ENCODE data around the gene KRT79.

The KRT79 gene

DNA sequence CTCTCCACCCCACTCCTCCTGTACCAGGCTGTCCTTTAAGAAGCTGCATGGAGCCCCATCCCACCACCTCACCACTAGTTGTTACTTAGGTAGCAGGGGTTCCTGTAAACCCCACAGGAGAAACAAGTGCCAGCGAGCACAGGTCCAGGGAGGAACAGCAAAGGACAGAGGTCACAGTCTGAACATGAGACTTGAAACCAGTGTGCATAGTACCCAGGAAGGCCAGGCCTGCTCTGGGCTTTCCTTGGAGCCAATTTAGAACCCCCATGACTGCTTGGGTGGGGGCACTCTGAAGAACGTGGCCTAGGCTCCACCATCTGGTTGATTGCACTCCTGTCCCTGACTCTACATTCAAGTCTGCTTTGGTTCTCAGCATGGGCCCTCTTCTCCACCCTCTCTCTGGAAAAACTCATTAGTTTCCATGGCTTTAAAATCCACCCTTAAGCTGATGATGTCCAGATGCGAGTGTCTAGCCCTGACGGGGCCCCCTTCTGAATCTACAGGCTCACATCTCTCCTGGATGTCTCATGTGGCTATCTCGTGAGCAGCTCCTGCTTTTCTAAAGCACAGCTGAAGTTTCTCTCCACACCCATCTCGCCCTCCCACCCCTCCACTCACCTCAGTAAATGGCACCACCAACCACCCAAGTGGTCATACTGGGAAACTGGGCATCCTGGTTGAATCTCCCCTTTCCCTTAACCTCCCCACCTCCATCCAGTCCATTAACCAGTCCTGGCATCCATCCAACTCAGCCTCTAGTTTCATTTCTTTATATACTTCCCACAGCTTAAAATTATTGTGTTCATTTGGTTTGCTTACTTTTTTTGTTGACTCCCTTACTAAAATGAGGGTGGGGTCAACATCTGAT is 46.6 kb downstream of the KRT79 start:
- no peaks in the 10 kb centered on the region for H4K20me1 ChIP-seq
- 0 out of 22 replicates have a peak overlapping the region, but pooled peaks of 1 of the 11 experiments have one; percentile 11 for H3K4me2 ChIP-seq
- 0 out of 20 replicates have a peak, but pooled peaks cover 0 to 3% (median 0%) of the 10 kb centered on the region in 10 experiments for H3K4me1 ChIP-seq
- H3K27ac ChIP-seq, result no peak overlapping the region
- no peak overlapping the region for H3K4me3 ChIP-seq
- TF ChIP-seq Cebpa-rat (IDR thresholded peaks at IDR 0.05), result no peak
- no peaks in the 10 kb centered on the region for H3K9me3 ChIP-seq (replicated peaks in 1 of 11)
- no peaks in the 10 kb centered on the region for H3K36me3 ChIP-seq
- no peaks in the 10 kb centered on the region for H3K27me3 ChIP-seq
- H3K9ac ChIP-seq, result no peak overlapping the region

GRCh38 chr12:52784909-52785308 is 49.2 kb downstream of the KRT79 start:
- Histone ChIP-seq H3K4me2 (no peak overlapping the region), H3K4me3 (no peak overlapping the region), H3K27me3 (no peaks in the 10 kb centered on the region), H3K27ac (no peak overlapping the region), H3K9ac (no peak overlapping the region), H3K4me1 (0 out of 20 replicates have a peak, but pooled peaks cover 0 to 3% (median 0%) of the 10 kb centered on the region in 10 experiments), H3K36me3 (no peaks in the 10 kb centered on the region), H4K20me1 (no peaks in the 10 kb centered on the region), H3K9me3 (replicated peaks in 1 of 11) (no peaks in the 10 kb centered on the region)
- no peak for TF ChIP-seq Cebpa-rat (IDR thresholded peaks at IDR 0.05)

- no peaks in the 10 kb centered on the region for H3K27me3 ChIP-seq
- no peaks in the 10 kb centered on the region for H3K36me3 ChIP-seq
- no peak overlapping the region for H3K27ac ChIP-seq
- H3K4me3 ChIP-seq, result no peak overlapping the region
- no peak for TF ChIP-seq Cebpa-rat (IDR thresholded peaks at IDR 0.05)
- H4K20me1 ChIP-seq, result no peaks in the 10 kb centered on the region
- H3K4me2 ChIP-seq, result no peak overlapping the region
- 0 out of 20 replicates have a peak, but pooled peaks cover 0 to 3% (median 0%) of the 10 kb centered on the region in 10 experiments for H3K4me1 ChIP-seq
- no peak overlapping the region for H3K9ac ChIP-seq
- H3K9me3 ChIP-seq (replicated peaks in 1 of 11), result no peaks in the 10 kb centered on the region
These were observed 50.4 kb downstream of the KRT79 start for GRCh38 chr12:52783563-52784316.

DNA sequence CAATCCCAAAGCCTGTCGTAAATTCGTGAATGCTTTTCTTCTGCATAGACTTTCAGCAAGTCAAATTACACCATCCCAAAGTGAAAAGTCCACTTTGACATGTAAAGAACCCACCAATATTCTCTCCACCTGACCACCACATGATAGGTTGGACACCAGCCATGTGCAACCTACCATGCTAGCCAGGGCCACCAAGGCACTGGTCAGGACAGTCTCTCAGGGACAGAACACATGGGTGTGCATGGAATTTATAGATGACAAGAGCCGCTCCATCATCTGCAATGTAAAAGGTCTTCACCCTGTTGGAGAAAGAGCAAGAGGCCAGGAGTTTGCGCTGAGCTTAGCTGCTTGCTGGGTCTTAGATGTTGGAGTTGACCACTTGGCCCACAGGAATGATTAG is 51.6 kb downstream of the KRT79 start:
- no peaks in the 10 kb centered on the region for H4K20me1 ChIP-seq
- H3K36me3 ChIP-seq, result no peaks in the 10 kb centered on the region
- H3K9me3 ChIP-seq (replicated peaks in 1 of 11), result no peaks in the 10 kb centered on the region
- H3K4me3 ChIP-seq, result no peak overlapping the region
- H3K27me3 ChIP-seq, result no peaks in the 10 kb centered on the region
- H3K4me1 ChIP-seq, result no peaks in the 10 kb centered on the region
- TF ChIP-seq Cebpa-rat (IDR thresholded peaks at IDR 0.05), result no peak
- no peak overlapping the region for H3K4me2 ChIP-seq
- no peak overlapping the region for H3K27ac ChIP-seq
- no peak overlapping the region for H3K9ac ChIP-seq

DNA sequence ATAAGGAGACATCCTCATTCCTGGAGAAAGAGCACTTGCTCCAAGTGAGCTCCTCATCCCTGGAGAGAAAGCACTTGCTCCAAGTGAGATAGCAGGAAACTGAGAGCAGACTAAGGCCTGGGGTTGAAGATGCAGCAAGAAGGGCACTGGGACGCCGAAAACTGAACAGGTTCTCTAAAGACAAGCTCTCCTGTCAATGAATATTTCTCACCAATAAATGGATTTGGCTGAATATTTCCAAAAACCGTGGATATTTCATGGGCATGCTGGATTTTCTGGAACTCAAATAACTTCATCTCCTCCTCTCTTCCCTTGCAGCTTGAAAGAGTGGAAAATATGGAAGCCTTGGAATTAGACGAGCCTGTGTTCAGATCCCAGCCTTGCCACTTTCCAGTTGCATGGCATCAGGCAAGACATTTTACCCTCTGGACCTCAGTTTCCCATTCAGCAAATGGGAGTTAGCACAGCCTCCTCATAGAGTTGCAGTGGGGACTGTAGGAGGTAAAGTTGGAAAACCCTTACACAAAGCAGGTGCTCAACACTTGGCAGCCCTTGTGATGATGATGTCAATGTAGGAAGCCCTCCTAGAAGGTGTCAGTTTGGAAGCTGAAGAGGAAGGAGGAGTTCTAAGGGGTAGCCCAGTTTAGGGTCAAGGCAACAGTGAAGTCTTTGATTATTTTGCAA is 52.6 kb downstream of the KRT79 start:
- Histone ChIP-seq H3K27ac (no peak overlapping the region), H4K20me1 (no peaks in the 10 kb centered on the region), H3K4me3 (no peak overlapping the region), H3K9me3 (replicated peaks in 1 of 11) (no peaks in the 10 kb centered on the region), H3K27me3 (no peaks in the 10 kb centered on the region), H3K9ac (no peak overlapping the region), H3K4me1 (no peaks in the 10 kb centered on the region), H3K4me2 (no peak overlapping the region), H3K36me3 (no peaks in the 10 kb centered on the region)
- TF ChIP-seq Cebpa-rat (IDR thresholded peaks at IDR 0.05), result no peak

- Histone ChIP-seq H3K27me3 (no peaks in the 10 kb centered on the region), H3K4me3 (no peak overlapping the region), H3K27ac (no peak overlapping the region)
These were observed 54.2 kb downstream of the KRT79 start for GRCh38 chr12:52779914-52780313.

DNA sequence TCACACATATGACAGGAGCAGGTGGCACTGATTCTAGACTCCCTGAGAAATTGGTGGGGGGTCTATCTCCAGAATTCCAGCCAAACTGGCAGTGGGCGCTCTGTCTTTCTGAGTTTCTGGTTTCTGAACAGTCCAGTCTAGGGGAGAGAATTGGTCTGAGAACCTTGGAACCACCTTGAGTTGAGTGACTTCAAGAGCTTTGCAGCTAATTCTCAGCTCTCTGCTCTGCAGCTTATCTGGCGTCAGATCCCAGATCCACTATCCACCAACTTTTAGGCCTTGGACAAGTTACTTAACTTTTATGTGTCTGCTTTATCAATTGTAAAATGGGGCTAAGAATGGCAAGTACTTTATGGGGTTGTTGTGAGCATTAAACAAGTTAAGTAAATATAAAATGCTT is 55.3 kb downstream of the KRT79 start:
- no peaks in the 10 kb centered on the region for H3K9me3 ChIP-seq (replicated peaks in 1 of 11)
- no peaks in the 10 kb centered on the region for H4K20me1 ChIP-seq
- H3K27me3 ChIP-seq, result no peaks in the 10 kb centered on the region
- no peak overlapping the region for H3K9ac ChIP-seq
- no peak overlapping the region for H3K27ac ChIP-seq
- no peaks in the 10 kb centered on the region for H3K36me3 ChIP-seq
- H3K4me1 ChIP-seq, result no peaks in the 10 kb centered on the region
- no peak for TF ChIP-seq Cebpa-rat (IDR thresholded peaks at IDR 0.05)
- H3K4me2 ChIP-seq, result no peak overlapping the region
- H3K4me3 ChIP-seq, result no peak overlapping the region

More at GRCh38 chr12:52779914-52780313, 54.2 kb downstream of the KRT79 start:
- no peak overlapping the region for H3K4me2 ChIP-seq
- H3K4me1 ChIP-seq, result no peaks in the 10 kb centered on the region
- no peaks in the 10 kb centered on the region for H3K36me3 ChIP-seq
- H4K20me1 ChIP-seq, result no peaks in the 10 kb centered on the region
- H3K9me3 ChIP-seq (replicated peaks in 1 of 11), result no peaks in the 10 kb centered on the region
- no peak overlapping the region for H3K9ac ChIP-seq
- no peak for TF ChIP-seq Cebpa-rat (IDR thresholded peaks at IDR 0.05)

DNA sequence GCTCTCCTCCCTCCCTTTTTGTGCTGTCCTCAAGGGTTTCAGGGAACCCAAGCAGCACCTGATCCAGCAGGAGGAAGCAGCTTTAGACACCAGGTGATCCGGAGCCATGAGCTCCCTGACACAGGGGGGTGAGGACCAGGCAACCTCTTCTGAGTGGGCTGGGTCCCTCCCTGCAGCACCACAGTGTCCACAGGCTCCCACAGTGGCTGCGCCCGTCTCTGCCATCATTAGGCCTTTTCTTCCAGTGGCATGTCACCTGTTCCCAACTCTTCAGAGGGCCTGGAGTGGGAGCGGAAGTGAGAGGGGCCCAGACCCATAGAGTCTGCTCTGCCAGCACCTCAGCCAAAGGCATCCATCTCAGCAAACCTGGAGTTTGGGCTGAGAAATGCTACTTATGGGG is 56.5 kb downstream of the KRT79 start:
- H3K27ac ChIP-seq, result no peak overlapping the region
- no peak overlapping the region for H3K9ac ChIP-seq
- no peaks in the 10 kb centered on the region for H3K9me3 ChIP-seq (replicated peaks in 1 of 11)
- peaks cover 0 to 4% (median 0%) of the 10 kb centered on the region in 10 experiments; a peak in 2 of 20 replicates for H3K4me1 ChIP-seq
- no peak overlapping the region for H3K4me2 ChIP-seq
- no peak for TF ChIP-seq Cebpa-rat (IDR thresholded peaks at IDR 0.05)
- H3K4me3 ChIP-seq, result no peak overlapping the region
- no peaks in the 10 kb centered on the region for H3K27me3 ChIP-seq
- no peaks in the 10 kb centered on the region for H3K36me3 ChIP-seq
- H4K20me1 ChIP-seq, result no peaks in the 10 kb centered on the region

DNA sequence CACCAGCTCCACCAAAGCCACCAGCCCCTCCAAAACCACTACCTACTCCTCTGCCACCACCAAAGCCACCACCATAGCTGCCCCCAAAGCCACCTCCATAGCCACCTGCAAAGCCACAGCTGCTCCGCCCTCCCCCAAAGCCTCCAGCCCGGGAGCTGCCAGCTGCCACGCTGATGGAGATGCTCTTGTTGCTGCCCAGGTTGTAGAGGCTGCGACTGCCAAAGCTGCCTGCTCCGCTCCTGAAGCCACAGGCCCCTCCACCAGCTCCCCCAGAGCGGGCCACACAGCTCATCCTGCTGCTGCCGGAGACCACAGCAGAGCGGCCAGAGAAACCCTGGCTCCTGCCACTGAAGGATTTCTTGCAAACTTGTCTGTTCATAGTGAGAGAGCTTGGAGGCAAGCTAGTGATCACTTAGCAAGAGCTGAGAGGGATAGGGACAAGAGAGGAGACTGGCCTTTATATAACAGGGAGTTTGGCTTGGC is 57.2 kb downstream of the KRT79 start, which contains the start of gene KRT76:
TSS of gene KRT76 (minus strand) at position 433 of the 483 bp plus-strand sequence. CDS start at position 379, 54 bp downstream.
- no peaks in the 10 kb centered on the region for H3K27me3 ChIP-seq
- no peaks in the 10 kb centered on the region for H3K9me3 ChIP-seq (replicated peaks in 1 of 11)
- H3K4me1 ChIP-seq, result peaks cover 0 to 5% (median 0%) of the 10 kb centered on the region in 10 experiments; a peak in 2 of 20 replicates
- no peak within 1 kb of the TSS for H3K9ac ChIP-seq
- no peak for TF ChIP-seq Cebpa-rat (IDR thresholded peaks at IDR 0.05)
- H3K4me2 ChIP-seq, result no peak within 1 kb of the TSS
- no peaks in the 10 kb centered on the region for H3K36me3 ChIP-seq
- H3K27ac ChIP-seq, result no peak within 1 kb of the TSS
- no peaks in the 10 kb centered on the region for H4K20me1 ChIP-seq
- H3K4me3 ChIP-seq, result no peak within 1 kb of the TSS
